CD4-positive, alpha-beta T cell (primary cell): Measurements from ENCODE around the gene ALPK3. TPM values are rescaled to one million over a fixed set of nuclear protein-coding genes. Genes with fewer than 3 reads are reported as not detected.

ENCODE experiments used
- ATAC-seq: fragments of 200-7000 bp; cut with Tn5 transposase; one replicate; pipeline ENCODE4 v1.10.0; 2022; ENCODE audit warnings: mild to moderate bottlenecking; ENCODE audit not compliant: poor library complexity
- CTCF ChIA-PET: fragments of 350-600 bp; sonication (Branson Sonifier 250); formaldehyde crosslinking; loops from one replicate; lab custom pipeline; 2021; ENCODE audit warnings: antibody characterized with exemption, inconsistent platforms; lab: Charles Lee
- POLR2A ChIA-PET: fragments of 350-600 bp; sonication (Branson Sonifier 250); formaldehyde crosslinking; loops from one replicate; lab custom pipeline; 2021; ENCODE audit warnings: antibody characterized with exemption, inconsistent platforms; lab: Charles Lee
- DNase-seq, 14 experiments: peaks; one replicate each; pipeline ENCODE4 v3.0.0-alpha.2; 2013 to 2020; ENCODE audit warnings: mixed read lengths in 2 of 14
- H3K27ac ChIP-seq, 2 donors: one replicate each; pipeline versions ENCODE4 v1.5.1 to v1.7.0; 2013; ENCODE audit warnings: low read length in 2 of 2, low read depth in 1 of 2, mild to moderate bottlenecking in 1 of 2
- H3K27me3 ChIP-seq, 2 experiments: 1 replicate in 1 of 2; 2 replicates in 1 of 2; pipeline versions ENCODE4 v1.6.1 to v1.7.0; 2013; ENCODE audit warnings: low read length in 2 of 2, control low read depth in 1 of 2, mild to moderate bottlenecking in 1 of 2, moderate library complexity in 1 of 2; ENCODE audit not compliant: insufficient read depth in 2 of 2, control insufficient read depth in 1 of 2
- H3K36me3 ChIP-seq: one replicate; pipeline ENCODE4 v1.6.1; 2013; ENCODE audit warnings: low read length, control low read depth; ENCODE audit not compliant: insufficient read depth
- H3K4me1 ChIP-seq: one replicate; pipeline ENCODE4 v1.6.1; 2013; ENCODE audit warnings: low read length, control low read depth; ENCODE audit not compliant: insufficient read depth
- H3K4me3 ChIP-seq: one replicate; pipeline ENCODE4 v1.5.1; 2013; ENCODE audit warnings: mild to moderate bottlenecking, low read length, moderate library complexity
- H3K9me3 ChIP-seq, 2 experiments: 1 replicate in 1 of 2; 2 replicates in 1 of 2; pipeline versions ENCODE4 v1.6.1 to v1.7.0; 2013; ENCODE audit warnings: low read length in 2 of 2, mild to moderate bottlenecking in 2 of 2, control low read depth in 1 of 2, moderate library complexity in 1 of 2; ENCODE audit not compliant: control insufficient read depth in 1 of 2, insufficient read depth in 1 of 2
- H3K27ac Mint-ChIP-seq: one replicate; pipeline ENCODE4 v1.8.0; 2020; ENCODE audit warnings: mixed read lengths
- H3K27me3 Mint-ChIP-seq: one replicate; pipeline ENCODE4 v1.8.0; 2021; ENCODE audit warnings: mixed read lengths
- H3K36me3 Mint-ChIP-seq: one replicate; pipeline ENCODE4 v1.8.0; 2021; ENCODE audit warnings: low read depth, mixed read lengths
- H3K4me1 Mint-ChIP-seq: one replicate; pipeline ENCODE4 v1.8.0; 2021; ENCODE audit warnings: low read depth, mixed read lengths
- H3K4me3 Mint-ChIP-seq: one replicate; pipeline ENCODE4 v1.8.0; 2020; ENCODE audit warnings: mild to moderate bottlenecking, mixed read lengths
- H3K9me3 Mint-ChIP-seq: one replicate; pipeline ENCODE4 v1.8.0; 2020; ENCODE audit warnings: mixed read lengths
- CTCF ChIP-seq: fragments of 200-600 bp; IDR thresholded peaks from one replicate; pipeline ENCODE4 v1.8.0; 2022; ENCODE audit warnings: antibody characterized with exemption, mild to moderate bottlenecking
- intact Hi-C, 2 experiments: fragments of 100-400 bp; cut with DNase I in 1 of 2; cut with micrococcal nuclease in 1 of 2; formaldehyde crosslinking; loops; one replicate each; pipeline versions ENCODE4 v1.15.1 to v1.9.0; 2023 to 2025; cut with DNase I, micrococcal nuclease
- total RNA-seq, 174 experiments: library from RNA in 2 of 174; stranded (reverse) in 2 of 174; gene quantifications; one replicate each; pipeline ENCODE4 v1.2.3 and lab custom pipeline; 2021 to 2026

ALPK3 gene
- total RNA-seq, 2 experiments from 2014 or later = 0.14 TPM

GRCh38 chr15:84810073-84810840, 6.9 kb upstream of the ALPK3 start:
- DNase-seq (no peak), ATAC-seq (no peak)
- Mint-ChIP-seq H3K9me3 (no peaks in the 10 kb centered on the region), H3K27ac (no peak overlapping the region), H3K4me3 (no peak overlapping the region), H3K27me3 (peaks cover 6% of the 10 kb centered on the region), H3K36me3 (peaks cover 4% of the 10 kb centered on the region), H3K4me1 (no peaks in the 10 kb centered on the region)
- Histone ChIP-seq H3K9me3 (no peaks in the 10 kb centered on the region), H3K27ac (no peak overlapping the region), H3K36me3 (no peaks in the 10 kb centered on the region), H3K4me3 (no peak overlapping the region), H3K4me1 (no peaks in the 10 kb centered on the region), H3K27me3 (no peaks in the 10 kb centered on the region)
- TF ChIP-seq CTCF = no peak
- intact Hi-C loops = no loop called here
- CTCF ChIA-PET = no interaction called here
- POLR2A ChIA-PET = no interaction called here

- no peaks in the 10 kb centered on the region for H3K36me3 Mint-ChIP-seq
- Histone ChIP-seq H3K27me3 (peaks cover 0 to 6% of the 10 kb centered on the region in 2 experiments), H3K27ac (no peak overlapping the region), H3K9me3 (no peaks in the 10 kb centered on the region), H3K4me3 (no peak overlapping the region), H3K36me3 (no peaks in the 10 kb centered on the region), H3K4me1 (no peaks in the 10 kb centered on the region)
- CTCF ChIA-PET = no interaction called here
- DNase-seq = no peak
- POLR2A ChIA-PET = no interaction called here
- H3K4me1 Mint-ChIP-seq = no peaks in the 10 kb centered on the region
- no peak overlapping the region for H3K27ac Mint-ChIP-seq
- ATAC-seq = no peak
- no peak for TF ChIP-seq CTCF
- intact Hi-C loops = no loop called here
- peaks cover 14% of the 10 kb centered on the region for H3K27me3 Mint-ChIP-seq
- H3K4me3 Mint-ChIP-seq = no peak overlapping the region
- no peaks in the 10 kb centered on the region for H3K9me3 Mint-ChIP-seq
These were observed 6.0 kb upstream of the ALPK3 start for GRCh38 chr15:84811151-84811550.

- peaks cover 19% of the 10 kb centered on the region for H3K27me3 Mint-ChIP-seq
- no peak for TF ChIP-seq CTCF
- Histone ChIP-seq H3K9me3 (no peaks in the 10 kb centered on the region), H3K27ac (no peak overlapping the region), H3K36me3 (no peaks in the 10 kb centered on the region), H3K4me3 (no peak overlapping the region), H3K27me3 (peaks cover 0 to 11% of the 10 kb centered on the region in 2 experiments), H3K4me1 (no peaks in the 10 kb centered on the region)
- CTCF ChIA-PET = no interaction called here
- no peak overlapping the region for H3K27ac Mint-ChIP-seq
- peaks cover 5% of the 10 kb centered on the region for H3K4me1 Mint-ChIP-seq
- intact Hi-C loops = no loop called here
- POLR2A ChIA-PET = no interaction called here
- H3K4me3 Mint-ChIP-seq = no peak overlapping the region
- no peaks in the 10 kb centered on the region for H3K9me3 Mint-ChIP-seq
- H3K36me3 Mint-ChIP-seq = no peaks in the 10 kb centered on the region
- no peak for DNase-seq
- ATAC-seq = no peak
These were observed 5.3 kb upstream of the ALPK3 start for GRCh38 chr15:84811828-84812227.
